Measurements from ENCODE around the gene AGBL4.

DNA sequence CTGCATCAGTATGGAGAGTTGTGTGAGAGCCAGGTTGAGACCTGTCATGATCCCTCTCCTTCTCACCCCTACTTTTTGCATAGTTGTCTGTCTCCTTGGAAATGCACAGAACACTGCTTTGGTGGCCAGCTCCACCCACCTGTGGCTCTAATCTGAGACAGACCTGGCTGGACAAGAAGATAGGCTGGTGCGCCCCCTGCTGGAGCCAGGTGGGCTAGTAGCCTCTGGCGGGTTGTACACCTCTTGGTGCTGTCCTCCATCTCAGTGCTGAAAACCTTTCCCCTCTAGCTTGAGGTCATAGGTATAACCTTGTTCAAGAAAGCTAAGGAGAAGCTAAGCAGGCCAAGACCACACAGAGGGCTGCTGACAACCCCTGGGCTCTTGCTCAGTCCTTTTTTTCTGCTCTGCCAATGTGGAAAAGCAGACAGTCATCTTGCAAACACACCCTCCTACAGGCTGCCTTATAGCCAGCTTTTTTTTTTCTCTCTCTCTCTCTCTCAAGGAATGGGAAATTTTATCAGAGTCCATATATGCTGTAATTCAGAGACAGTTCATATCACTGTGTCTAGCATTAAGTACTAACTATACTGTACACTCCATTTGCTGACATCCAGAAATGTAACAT lies 1492.9 kb downstream of the AGBL4 start:
- TF ChIP-seq POLR2AphosphoS5 (IDR thresholded peaks at IDR 0.05; ENCODE audit: low read depth, low read length) (no peak), TAF1 (IDR thresholded peaks at IDR 0.05; ENCODE audit: borderline replicate concordance, low read depth, low read length) (no peak)

Data from GM12892 (cell line).